Measurements from ENCODE around the gene TMEM143.
A peak's percentile ranks its signal among the peaks of the same experiment; 100 is the strongest.
"Not testable (repeated sequence)": the region's sequence is repeated elsewhere in the genome, so short reads cannot be mapped to it uniquely, and the experiment has no call there.

Gene TMEM143

GRCh38 chr19:48330012-48330681 is 33.6 kb downstream of the TMEM143 start:
- peak; percentile 62 to 69 for DNase-seq (ENCODE audit: low read depth in 2 of 2)

- DNase-seq (ENCODE audit: low read depth in 2 of 2) = no peak
These were observed 34.4 kb downstream of the TMEM143 start for GRCh38 chr19:48329167-48329891.

GRCh38 chr19:48325265-48325910 is 38.4 kb downstream of the TMEM143 start, which contains the start of gene EMP3:
Gene EMP3, plus strand, starts transcription at chr19:48325552. Its CDS starts 1,293 bp downstream, at chr19:48326845.
- peak; percentile 61 to 80 for DNase-seq (ENCODE audit: low read depth in 2 of 2)

- peak; percentile 91 to 98 for DNase-seq (ENCODE audit: low read depth in 2 of 2)
These were observed 41.8 kb downstream of the TMEM143 start for GRCh38 chr19:48321622-48322591.

GRCh38 chr19:48321372-48321621 is 42.4 kb downstream of the TMEM143 start:
- DNase-seq (ENCODE audit: low read depth in 2 of 2) = peak; percentile 78 to 97

- peak; percentile 54 to 72 for DNase-seq (ENCODE audit: low read depth in 2 of 2)
These were observed 43.8 kb downstream of the TMEM143 start for GRCh38 chr19:48319647-48320541.

GRCh38 chr19:48318286-48318987 is 45.3 kb downstream of the TMEM143 start:
- DNase-seq (ENCODE audit: low read depth in 2 of 2) = no peak

- DNase-seq (ENCODE audit: low read depth in 2 of 2) = not testable (repeated sequence)
These were observed 46.1 kb downstream of the TMEM143 start for GRCh38 chr19:48317708-48317960.

- no peak for DNase-seq (ENCODE audit: low read depth in 2 of 2)
These were observed 48.0 kb downstream of the TMEM143 start for GRCh38 chr19:48315712-48316111.

- DNase-seq (ENCODE audit: low read depth in 2 of 2) = no peak
These were observed 52.4 kb downstream of the TMEM143 start for GRCh38 chr19:48311384-48311783.

- DNase-seq (ENCODE audit: low read depth in 2 of 2) = no peak
These were observed 53.5 kb downstream of the TMEM143 start for GRCh38 chr19:48310227-48310626.

- DNase-seq (ENCODE audit: low read depth in 2 of 2) = not testable (repeated sequence)
These were observed 54.0 kb downstream of the TMEM143 start for GRCh38 chr19:48309731-48310130.

- DNase-seq (ENCODE audit: low read depth in 2 of 2) = no peak
These were observed 54.8 kb downstream of the TMEM143 start for GRCh38 chr19:48308631-48309586.

- no peak for DNase-seq (ENCODE audit: low read depth in 2 of 2)
These were observed 59.9 kb downstream of the TMEM143 start for GRCh38 chr19:48303866-48304265.

GRCh38 chr19:48303367-48303766 is 60.4 kb downstream of the TMEM143 start:
- no peak for DNase-seq (ENCODE audit: low read depth in 2 of 2)

GRCh38 chr19:48302600-48302959 is 61.2 kb downstream of the TMEM143 start:
- DNase-seq (ENCODE audit: low read depth in 2 of 2) = no peak

- DNase-seq (ENCODE audit: low read depth in 2 of 2) = no peak
These were observed 61.7 kb downstream of the TMEM143 start for GRCh38 chr19:48301886-48302599.

- DNase-seq (ENCODE audit: low read depth in 2 of 2) = no peak
These were observed 65.8 kb downstream of the TMEM143 start for GRCh38 chr19:48297975-48298374.

Measured in stimulated activated CD4-positive, alpha-beta T cell treated with anti-CD3 and anti-CD28 coated beads, Interleukin-12 subunit alpha, Interleukin-12 subunit beta, amount 100 ng/mL, for 24 hours (primary cell).